IMR-90 (cell line): ENCODE data around the gene PRLR. TPM values are rescaled to one million over a fixed set of nuclear protein-coding genes. Genes with fewer than 3 reads are reported as not detected.

Experiments
- ATAC-seq: fragments of 200-7000 bp; cut with Tn5 transposase; 2 replicates; pipeline ENCODE4 v1.9.1; 2020; ENCODE audit warnings: low read depth, mild to moderate bottlenecking, moderate library complexity
- BruUV-seq: library from RNA; stranded (reverse); fragments of 400-500 nt; replicated peaks from 2 replicates; lab custom pipeline; 2021; lab: Mats Ljungman, UMichigan
- CTCF ChIA-PET: fragments of 300-600 bp; formaldehyde crosslinking; extraction: SDS; loops from one replicate; lab custom pipeline; 2021; ENCODE audit warnings: antibody characterized with exemption; lab: Yijun Ruan, JAX
- POLR2A ChIA-PET: fragments of 300-600 bp; sonication (Branson Sonifier 250); formaldehyde crosslinking; loops from one replicate; lab custom pipeline; 2022; ENCODE audit warnings: antibody characterized with exemption; ENCODE audit not compliant: unreplicated experiment; lab: Charles Lee
- DNase-seq: peaks from one replicate; pipeline ENCODE4 v3.0.0; 2013
- H2AFZ ChIP-seq: replicated peaks from 2 replicates; pipeline ENCODE3; 2013; ENCODE audit warnings: low read length, mild to moderate bottlenecking; ENCODE audit not compliant: poor library complexity
- H2AK5ac ChIP-seq: 2 replicates; pipeline ENCODE4 v1.6.1; 2013; ENCODE audit warnings: low read depth, low read length, inconsistent platforms
- H2AK9ac ChIP-seq: replicated peaks from 2 replicates; pipeline ENCODE3; 2013; ENCODE audit warnings: mild to moderate bottlenecking, low read depth, low read length, moderate library complexity; ENCODE audit not compliant: poor library complexity
- H2BK120ac ChIP-seq: 2 replicates; pipeline ENCODE4 v1.6.1; 2013; ENCODE audit warnings: low read depth, low read length, inconsistent platforms
- H2BK15ac ChIP-seq: 3 replicates; pipeline ENCODE4 v1.6.1; 2013; ENCODE audit warnings: low read depth, low read length, inconsistent platforms
- H2BK20ac ChIP-seq: 2 replicates; pipeline ENCODE4 v1.6.1; 2013; ENCODE audit warnings: low read depth, mild to moderate bottlenecking, inconsistent platforms, low read length, moderate library complexity
- H2BK5ac ChIP-seq: 2 replicates; pipeline ENCODE4 v1.6.1; 2013; ENCODE audit warnings: mild to moderate bottlenecking, low read depth, low read length, inconsistent platforms; ENCODE audit not compliant: poor library complexity, severe bottlenecking
- H3K14ac ChIP-seq: replicated peaks from 2 replicates; pipeline ENCODE4 v1.6.1; 2013; ENCODE audit warnings: low read depth, low read length, inconsistent platforms
- H3K18ac ChIP-seq: 2 replicates; pipeline ENCODE4 v1.6.1; 2013; ENCODE audit warnings: low read depth, low read length, control low read depth
- H3K23ac ChIP-seq: 2 replicates; pipeline ENCODE4 v1.6.1; 2013; ENCODE audit warnings: low read depth, low read length, inconsistent platforms
- H3K27ac ChIP-seq: 2 replicates; pipeline ENCODE4 v1.5.1; 2013; ENCODE audit warnings: mild to moderate bottlenecking, control low read depth, low read length; ENCODE audit not compliant: insufficient read depth
- H3K27me3 ChIP-seq: 2 replicates; pipeline ENCODE4 v1.6.1; 2013; ENCODE audit warnings: low read length; ENCODE audit not compliant: control insufficient read depth, insufficient read depth
- H3K36me3 ChIP-seq: 2 replicates; pipeline ENCODE4 v1.6.1; 2013; ENCODE audit warnings: low read length, mixed read lengths; ENCODE audit not compliant: control insufficient read depth, insufficient read depth
- H3K4ac ChIP-seq: 2 replicates; pipeline ENCODE4 v1.6.1; 2013; ENCODE audit warnings: low read depth, low read length, inconsistent platforms
- H3K4me1 ChIP-seq: 2 replicates; pipeline ENCODE4 v1.6.1; 2013; ENCODE audit warnings: low read length, mixed read lengths; ENCODE audit not compliant: control insufficient read depth, insufficient read depth
- H3K4me2 ChIP-seq: 2 replicates; pipeline ENCODE4 v1.6.1; 2013; ENCODE audit warnings: low read depth, mild to moderate bottlenecking, control low read depth, low read length, moderate library complexity
- H3K4me3 ChIP-seq: 2 replicates; pipeline ENCODE4 v1.5.1; 2013; ENCODE audit warnings: low read depth, mild to moderate bottlenecking, control low read depth, low read length, moderate library complexity; ENCODE audit not compliant: insufficient read depth
- H3K56ac ChIP-seq: 2 replicates; pipeline ENCODE4 v1.6.1; 2013; ENCODE audit warnings: low read length, inconsistent platforms; ENCODE audit not compliant: insufficient read depth; ENCODE audit errors: extremely low read depth
- H3K79me1 ChIP-seq, 2 experiments: 2 replicates each; pipeline ENCODE4 v1.6.1; 2013; ENCODE audit warnings: low read length in 2 of 2, inconsistent platforms in 1 of 2, low read depth in 1 of 2
- H3K9ac ChIP-seq: 2 replicates; pipeline ENCODE4 v1.6.1; 2013; ENCODE audit warnings: low read depth, low read length, control low read depth
- H3K9me1 ChIP-seq: 2 replicates; pipeline ENCODE4 v1.6.1; 2013; ENCODE audit warnings: low read length, inconsistent platforms; ENCODE audit not compliant: insufficient read depth
- H3K9me3 ChIP-seq: 2 replicates; pipeline ENCODE4 v1.6.1; 2013; ENCODE audit warnings: low read length; ENCODE audit not compliant: control insufficient read depth, insufficient read depth
- H4K20me1 ChIP-seq: 2 replicates; pipeline ENCODE4 v1.6.1; 2013; ENCODE audit warnings: low read length, inconsistent platforms; ENCODE audit not compliant: insufficient read depth
- H4K5ac ChIP-seq: 2 replicates; pipeline ENCODE4 v1.6.1; 2013; ENCODE audit warnings: mild to moderate bottlenecking, low read depth, low read length, control low read depth
- H4K8ac ChIP-seq, 2 experiments: 2 replicates each; pipeline ENCODE4 v1.6.1; 2013; ENCODE audit warnings: low read depth in 2 of 2, low read length in 2 of 2, control low read depth in 1 of 2, inconsistent platforms in 1 of 2
- H4K91ac ChIP-seq: 2 replicates; pipeline ENCODE4 v1.6.1; 2013; ENCODE audit warnings: low read depth, low read length, inconsistent platforms; ENCODE audit not compliant: insufficient read depth
- BHLHE40 ChIP-seq: fragments of 150-350 bp; IDR thresholded peaks from 2 replicates; pipeline ENCODE4 v1.6.1; 2016; ENCODE audit warnings: mild to moderate bottlenecking, low read depth, low read length
- CEBPB ChIP-seq: IDR thresholded peaks from 2 replicates; pipeline ENCODE4 v1.6.1; 2012; ENCODE audit warnings: low read depth, low read length, improper control_type of control experiment
- CHD1 ChIP-seq: IDR thresholded peaks from 2 replicates; pipeline ENCODE4 v1.6.1; 2012; ENCODE audit warnings: low read depth, low read length, improper control_type of control experiment
- FOS ChIP-seq: fragments of 150-350 bp; IDR thresholded peaks from 2 replicates; pipeline ENCODE4 v1.6.1; 2016; ENCODE audit warnings: low read depth, low read length
- MAFK ChIP-seq: IDR thresholded peaks from 2 replicates; pipeline ENCODE4 v1.6.1; 2012; ENCODE audit warnings: low read depth, low read length, improper control_type of control experiment
- NFE2L2 ChIP-seq: fragments of 150-350 bp; IDR thresholded peaks from 2 replicates; pipeline ENCODE4 v1.6.1; 2016; ENCODE audit warnings: low read depth, mild to moderate bottlenecking, low read length
- RAD21 ChIP-seq: IDR thresholded peaks from 2 replicates; pipeline ENCODE4 v1.6.1; 2012; ENCODE audit warnings: low read length, improper control_type of control experiment
- RCOR1 ChIP-seq: IDR thresholded peaks from 2 replicates; pipeline ENCODE4 v1.6.1; 2012; ENCODE audit warnings: mild to moderate bottlenecking, low read length, improper control_type of control experiment; ENCODE audit not compliant: insufficient replicate concordance
- SMC3 ChIP-seq: fragments of 150-350 bp; IDR thresholded peaks from 2 replicates; pipeline ENCODE4 v1.6.1; 2016; ENCODE audit warnings: low read depth, mild to moderate bottlenecking, antibody characterized with exemption, low read length, moderate library complexity
- WGBS, 2 experiments: methylation state at CpG; one replicate each; pipeline versions ENCODE4 v1.1.5 to v1.1.7; 2013; ENCODE audit warnings: missing lambda C conversion rate in 2 of 2; ENCODE audit not compliant: insufficient read length in 1 of 2; ENCODE audit errors: extremely low coverage in 2 of 2; 5-methylcytosine and 5-hydroxymethylcytosine counted together
- dilution Hi-C: fragments of 300-500 bp; cut with HindIII; formaldehyde crosslinking; loops from one replicate; pipeline ENCODE4 v1.14.3; 2018; ENCODE audit warnings: low sequenced_read_pairs; ENCODE audit not compliant: unreplicated experiment
- in situ Hi-C: fragments of 300-500 bp; cut with MboI; formaldehyde crosslinking; loops from 3 replicates; pipeline ENCODE4 v1.14.3; 2019; ENCODE audit warnings: low sequenced_read_pairs, inconsistent platforms, mixed read lengths
- intact Hi-C: fragments of 100-400 bp; cut with micrococcal nuclease; formaldehyde crosslinking; loops from 2 replicates; pipeline ENCODE4 v1.10.0; 2022
- polyA plus RNA-seq, 3 experiments: library from polyadenylated mRNA; depleted of rRNA; stranded (reverse); fragments of >200 nt; gene quantifications; 2 replicates each; pipeline ENCODE4 v1.2.3, GENCODE V29; 2012; ENCODE audit warnings: low replicate concordance in 1 of 3
- total RNA-seq: library from RNA; depleted of rRNA; stranded (reverse); fragments of >200 nt; gene quantifications from 2 replicates; pipeline ENCODE4 v1.2.3, GENCODE V29; 2012
- TF ChIP-seq, protein P1 (sequence below): fragments of 150-350 bp; IDR thresholded peaks from 2 replicates; pipeline ENCODE4 v1.6.1; 2017; ENCODE audit warnings: mild to moderate bottlenecking, antibody characterized with exemption, low read length, low read depth
- TF ChIP-seq, protein P2 (sequence below): fragments of 150-350 bp; IDR thresholded peaks from 2 replicates; pipeline ENCODE4 v1.6.1; 2016; ENCODE audit warnings: low read depth, mild to moderate bottlenecking, low read length, moderate library complexity, borderline replicate concordance

PRLR gene
- total and polyA plus RNA-seq, 2 of the 4 experiments (the other 2 are of a cell fraction) = 0.24 to 0.54 TPM

DNA sequence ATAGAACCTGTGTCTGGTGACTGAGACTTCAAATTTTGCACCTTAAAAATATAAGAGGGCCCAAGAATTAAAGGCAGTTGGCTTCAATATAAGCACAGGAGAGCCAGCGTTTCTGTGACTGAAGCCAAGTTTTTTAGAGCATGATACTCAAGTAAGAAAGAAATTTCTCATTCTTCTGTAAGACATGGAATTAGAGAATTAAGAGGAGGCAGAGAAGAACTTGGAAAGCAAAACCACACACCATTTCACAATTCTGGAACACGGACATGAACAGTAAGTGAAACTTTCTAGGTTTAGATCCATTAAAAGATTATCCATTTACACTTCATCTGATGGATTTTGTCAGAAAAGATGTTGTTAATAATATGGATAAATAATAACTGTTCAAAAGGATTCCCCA lies 173.6 kb downstream of the PRLR start:
- in situ Hi-C loops = no loop called here
- dilution Hi-C loops = no loop called here
- H3K23ac ChIP-seq = no peak overlapping the region
- ChIA-PET CTCF (no interaction called here), POLR2A (no interaction called here)
- no peak overlapping the region for H2BK120ac ChIP-seq
- no peak overlapping the region for H2AFZ ChIP-seq
- no peaks in the 10 kb centered on the region for H3K9me3 ChIP-seq
- H3K4ac ChIP-seq = no peak overlapping the region
- no peak overlapping the region for H2BK5ac ChIP-seq
- no peaks in the 10 kb centered on the region for H3K9me1 ChIP-seq
- TF ChIP-seq RAD21 (no peak), MAFK (no peak), FOS (no peak), CHD1 (no peak), BHLHE40 (no peak), SMC3 (no peak), NFE2L2 (no peak), CEBPB (no peak), RCOR1 (no peak)
- TF ChIP-seq, protein P1, sequence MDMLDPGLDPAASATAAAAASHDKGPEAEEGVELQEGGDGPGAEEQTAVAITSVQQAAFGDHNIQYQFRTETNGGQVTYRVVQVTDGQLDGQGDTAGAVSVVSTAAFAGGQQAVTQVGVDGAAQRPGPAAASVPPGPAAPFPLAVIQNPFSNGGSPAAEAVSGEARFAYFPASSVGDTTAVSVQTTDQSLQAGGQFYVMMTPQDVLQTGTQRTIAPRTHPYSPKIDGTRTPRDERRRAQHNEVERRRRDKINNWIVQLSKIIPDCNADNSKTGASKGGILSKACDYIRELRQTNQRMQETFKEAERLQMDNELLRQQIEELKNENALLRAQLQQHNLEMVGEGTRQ = no peak
- TF ChIP-seq, protein P2, sequence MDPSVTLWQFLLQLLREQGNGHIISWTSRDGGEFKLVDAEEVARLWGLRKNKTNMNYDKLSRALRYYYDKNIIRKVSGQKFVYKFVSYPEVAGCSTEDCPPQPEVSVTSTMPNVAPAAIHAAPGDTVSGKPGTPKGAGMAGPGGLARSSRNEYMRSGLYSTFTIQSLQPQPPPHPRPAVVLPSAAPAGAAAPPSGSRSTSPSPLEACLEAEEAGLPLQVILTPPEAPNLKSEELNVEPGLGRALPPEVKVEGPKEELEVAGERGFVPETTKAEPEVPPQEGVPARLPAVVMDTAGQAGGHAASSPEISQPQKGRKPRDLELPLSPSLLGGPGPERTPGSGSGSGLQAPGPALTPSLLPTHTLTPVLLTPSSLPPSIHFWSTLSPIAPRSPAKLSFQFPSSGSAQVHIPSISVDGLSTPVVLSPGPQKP = no peak
- intact Hi-C loops = no loop called here
- H2AK9ac ChIP-seq = no peak overlapping the region
- H4K8ac ChIP-seq = no peak overlapping the region
- H3K14ac ChIP-seq = no peak overlapping the region
- H3K56ac ChIP-seq = no peak overlapping the region
- no peak overlapping the region for H3K27ac ChIP-seq
- H3K79me1 ChIP-seq = no peaks in the 10 kb centered on the region
- no peak overlapping the region for H2BK20ac ChIP-seq
- no peaks in the 10 kb centered on the region for H4K20me1 ChIP-seq
- H2AK5ac ChIP-seq = no peak overlapping the region
- no peak overlapping the region for H3K9ac ChIP-seq
- no peak overlapping the region for H2BK15ac ChIP-seq
- no peak overlapping the region for H3K4me2 ChIP-seq
- H3K36me3 ChIP-seq = no peaks in the 10 kb centered on the region
- ATAC-seq = no peak
- WGBS, 2 experiments = no CpG with 5 or more reads among the region's 2 CpGs
- no peak overlapping the region for H4K5ac ChIP-seq
- H3K27me3 ChIP-seq = no peaks in the 10 kb centered on the region; the same call in 1 of the 2 replicates
- H4K91ac ChIP-seq = no peak overlapping the region
- no peak for DNase-seq
- H3K18ac ChIP-seq = no peak overlapping the region
- BruUV-seq = no TSS peak
- no peak overlapping the region for H3K4me3 ChIP-seq
- H3K4me1 ChIP-seq = 0 out of 2 replicates have a peak, but pooled peaks cover 3% of the 10 kb centered on the region
